NCI-H2029 (cell line): ENCODE results near the gene IP6K3.

ENCODE experiments used
- DNase-seq: peaks from one replicate; lab custom pipeline; 2025; lab: John Stamatoyannopoulos, UW

The IP6K3 gene

DNA sequence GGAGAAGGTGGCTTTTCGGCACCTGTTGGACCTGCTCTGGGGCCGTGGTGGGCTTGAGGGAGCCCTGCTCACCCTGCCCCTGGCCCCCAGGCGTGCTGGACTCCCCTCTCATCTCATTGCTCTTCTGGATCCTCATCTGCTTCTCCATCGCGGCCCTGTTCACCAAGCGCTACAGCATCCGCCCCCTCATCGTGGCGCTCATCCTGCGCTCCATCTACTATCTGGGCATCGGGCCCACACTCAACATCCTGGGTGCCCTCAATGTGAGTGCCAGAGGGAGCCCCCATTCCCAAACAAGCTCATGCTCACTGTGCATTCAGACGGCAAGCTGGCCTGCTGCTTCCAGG lies 57.6 kb downstream of the IP6K3 start:
- no peak for DNase-seq

GRCh38 chr6:33688451-33689147 lies 58.1 kb downstream of the IP6K3 start:
- DNase-seq: no peak

DNA sequence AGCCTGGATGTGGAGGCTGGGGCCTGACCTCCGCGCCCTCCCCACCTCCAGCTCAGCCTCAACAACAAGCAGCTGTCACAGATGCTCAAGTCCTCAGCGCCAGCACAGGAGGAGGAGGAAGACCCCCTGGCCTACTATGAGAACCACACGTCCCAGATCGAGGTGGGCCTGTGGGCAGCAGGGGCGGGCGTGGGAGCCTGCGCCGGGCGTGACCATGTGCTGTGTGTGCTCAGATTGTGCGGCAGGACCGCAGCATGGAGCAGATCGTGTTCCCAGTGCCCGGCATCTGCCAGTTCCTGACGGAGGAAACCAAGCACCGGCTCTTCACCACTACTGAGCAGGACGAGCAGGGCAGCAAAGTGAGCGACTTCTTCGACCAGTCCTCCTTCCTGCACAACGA lies 58.7 kb downstream of the IP6K3 start:
- no peak for DNase-seq

GRCh38 chr6:33686981-33687975 lies 59.4 kb downstream of the IP6K3 start:
- DNase-seq: no peak

DNA sequence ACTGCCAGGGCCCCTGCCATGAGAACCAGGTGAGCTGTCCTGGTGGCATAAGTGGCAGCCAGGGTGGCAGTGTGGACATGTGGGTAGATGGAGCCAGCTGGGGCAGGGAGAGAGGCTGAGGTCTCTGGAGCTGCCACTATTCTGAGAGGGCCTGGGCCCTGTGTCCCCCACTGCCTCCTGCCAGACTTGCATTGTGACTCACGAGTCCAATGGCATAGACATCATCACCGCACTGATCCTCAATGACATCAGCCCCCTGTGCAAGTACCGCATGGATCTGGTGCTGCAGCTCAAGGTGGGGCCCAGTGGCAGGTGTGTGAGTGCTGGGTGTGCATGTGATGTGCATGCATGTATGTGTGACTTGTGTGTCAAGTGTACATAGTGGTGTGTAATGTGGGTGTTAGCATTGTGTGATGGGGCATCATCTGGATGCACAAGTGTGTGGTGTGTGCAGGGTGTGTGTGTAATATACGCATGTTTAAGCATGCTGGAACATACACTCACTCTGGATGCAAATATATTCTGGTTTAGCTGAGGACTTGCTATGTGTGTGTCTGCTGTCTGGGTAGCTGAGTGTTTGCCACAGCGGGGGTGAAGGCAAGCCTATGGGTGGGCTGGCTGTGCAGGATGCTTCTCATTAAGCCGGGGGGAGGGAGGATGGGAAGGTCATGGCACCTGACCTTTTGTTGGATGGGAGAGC lies 60.3 kb downstream of the IP6K3 start:
- no peak for DNase-seq

DNA sequence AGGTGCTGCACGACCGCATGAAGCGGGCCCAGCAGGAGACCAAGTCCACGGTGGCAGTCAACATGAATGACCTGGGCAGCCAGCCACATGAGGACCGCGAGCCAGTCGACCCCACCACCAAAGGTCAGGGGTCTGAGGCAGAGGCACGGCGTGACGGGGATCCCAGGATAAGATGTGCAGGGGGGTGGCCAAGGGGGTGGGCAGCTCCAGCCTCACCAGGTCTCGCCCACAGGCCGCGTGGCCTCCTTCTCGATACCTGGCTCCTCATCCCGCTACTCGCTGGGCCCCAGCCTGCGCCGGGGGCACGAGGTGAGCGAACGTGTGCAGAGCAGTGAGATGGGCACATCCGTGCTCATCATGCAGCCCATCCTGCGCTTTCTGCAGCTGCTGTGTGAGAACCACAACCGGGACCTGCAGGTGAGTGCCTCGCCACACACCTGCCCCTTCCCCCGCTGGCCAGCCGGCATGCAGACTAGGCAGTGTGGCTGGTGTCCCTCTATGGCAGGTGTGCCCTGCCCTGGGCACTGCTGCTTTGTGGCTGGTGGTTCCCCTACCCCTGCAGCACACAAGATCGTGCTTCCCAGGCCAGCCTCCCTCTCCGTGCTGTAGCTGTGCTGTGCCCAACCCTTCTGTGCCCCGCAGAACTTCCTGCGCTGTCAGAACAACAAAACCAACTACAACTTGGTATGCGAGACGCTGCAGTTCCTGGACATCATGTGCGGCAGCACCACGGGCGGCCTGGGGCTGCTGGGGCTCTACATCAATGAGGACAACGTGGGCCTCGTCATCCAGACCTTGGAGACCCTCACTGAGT lies 61.1 kb downstream of the IP6K3 start:
- no peak for DNase-seq

- DNase-seq: no peak
Observed at GRCh38 chr6:33684983-33685382, 61.7 kb downstream of the IP6K3 start.

DNA sequence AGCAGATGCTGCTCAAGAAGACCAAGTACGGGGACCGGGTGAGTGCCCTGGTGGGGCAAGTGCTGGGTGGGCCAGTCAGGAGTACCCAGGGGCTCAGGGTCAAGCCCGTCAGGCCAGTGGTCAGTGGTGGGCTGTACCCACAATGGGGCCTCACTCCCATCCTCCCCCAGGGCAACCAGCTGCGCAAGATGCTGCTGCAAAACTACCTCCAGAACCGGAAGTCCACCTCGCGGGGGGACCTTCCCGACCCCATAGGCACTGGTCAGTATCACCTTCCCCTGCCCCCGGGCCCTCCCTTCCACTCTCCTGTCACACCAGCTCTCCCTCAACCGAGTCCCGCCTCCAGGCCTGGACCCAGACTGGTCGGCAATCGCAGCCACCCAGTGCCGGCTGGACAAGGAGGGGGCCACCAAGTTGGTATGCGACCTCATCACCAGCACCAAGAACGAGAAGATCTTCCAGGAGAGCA lies 62.2 kb downstream of the IP6K3 start:
- no peak for DNase-seq

DNA sequence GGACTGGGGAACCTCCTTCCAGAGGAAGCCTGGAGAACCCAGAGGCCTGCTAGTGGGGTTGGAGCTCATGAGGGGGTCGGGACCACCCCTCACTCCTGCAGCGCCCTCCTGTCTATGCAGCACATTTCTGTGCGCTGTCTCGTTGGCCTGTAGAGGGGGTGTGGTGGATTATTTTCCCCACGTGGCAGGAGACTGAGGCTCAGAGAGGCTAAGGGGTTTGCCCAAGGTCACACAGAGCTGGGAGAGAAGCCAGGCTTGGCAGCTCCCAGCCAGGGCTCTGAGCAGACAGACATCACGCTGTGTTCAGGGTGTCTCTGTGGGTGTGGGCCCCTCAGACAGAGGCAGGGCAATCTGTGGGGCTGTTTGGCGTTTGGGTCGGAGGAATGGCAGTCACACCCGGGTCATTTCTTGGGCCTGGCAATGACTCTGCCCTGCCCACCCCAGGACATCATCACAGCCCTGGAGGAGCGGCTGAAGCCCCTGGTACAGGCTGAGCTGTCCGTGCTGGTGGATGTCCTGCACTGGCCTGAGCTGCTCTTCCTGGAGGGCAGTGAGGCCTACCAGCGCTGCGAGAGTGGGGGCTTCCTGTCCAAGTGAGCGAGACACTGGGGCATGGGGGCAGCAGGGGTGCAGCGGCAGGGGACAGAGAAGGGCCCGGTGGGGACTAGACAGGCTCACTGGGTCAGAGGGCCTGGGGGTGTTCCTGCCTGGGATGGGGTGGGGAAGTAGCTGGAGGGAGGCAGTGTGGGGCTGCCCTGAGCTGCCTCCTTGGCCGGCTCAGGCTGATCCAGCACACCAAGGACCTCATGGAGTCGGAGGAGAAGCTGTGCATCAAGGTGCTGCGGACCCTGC lies 62.9 kb downstream of the IP6K3 start:
- DNase-seq: no peak

GRCh38 chr6:33683051-33683571 lies 63.6 kb downstream of the IP6K3 start:
- no peak for DNase-seq

- DNase-seq: no peak
Observed at GRCh38 chr6:33682341-33682740, 64.4 kb downstream of the IP6K3 start.

DNA sequence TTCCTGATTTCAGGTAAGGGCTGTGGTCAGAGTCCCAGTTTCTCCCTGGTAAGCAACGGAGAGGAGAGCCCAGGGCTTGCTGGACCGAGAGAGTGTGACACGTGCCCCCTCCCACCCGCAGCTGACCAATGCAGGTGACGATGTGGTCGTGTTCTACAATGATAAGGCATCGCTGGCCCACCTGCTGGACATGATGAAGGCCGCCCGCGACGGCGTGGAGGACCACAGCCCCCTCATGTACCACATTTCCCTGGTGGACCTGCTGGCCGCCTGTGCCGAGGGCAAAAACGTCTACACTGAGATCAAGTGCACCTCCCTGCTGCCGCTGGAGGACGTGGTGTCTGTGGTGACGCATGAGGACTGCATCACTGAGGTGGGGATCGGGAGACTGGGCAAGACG lies 66.9 kb downstream of the IP6K3 start:
- DNase-seq: no peak

DNA sequence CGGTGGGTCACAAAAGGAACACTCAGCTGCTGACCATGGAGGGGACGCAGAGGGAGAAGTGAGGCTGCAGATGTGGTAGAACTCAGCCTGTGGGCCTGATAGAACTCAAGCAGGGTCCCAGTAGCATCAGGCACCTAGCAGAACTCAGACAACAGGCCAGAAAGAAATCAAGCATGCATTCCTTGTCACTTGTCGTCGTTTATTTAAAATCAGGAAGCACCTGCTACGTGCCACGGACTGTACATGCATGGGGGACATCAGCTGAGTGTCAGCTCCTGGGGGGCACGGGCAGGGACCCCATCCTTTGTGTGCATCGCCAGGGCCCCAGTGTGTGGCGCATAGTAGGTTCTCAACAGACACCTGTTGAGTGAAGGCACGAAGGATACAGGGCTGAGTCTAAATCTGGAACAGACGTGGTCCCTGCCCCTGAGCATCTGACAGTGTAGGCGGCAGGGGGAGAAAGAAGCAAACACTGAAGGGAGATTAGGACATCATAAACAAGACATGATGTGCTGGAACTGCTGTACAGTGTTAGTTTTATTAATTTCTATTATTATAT lies 67.7 kb downstream of the IP6K3 start:
- DNase-seq: no peak

DNA sequence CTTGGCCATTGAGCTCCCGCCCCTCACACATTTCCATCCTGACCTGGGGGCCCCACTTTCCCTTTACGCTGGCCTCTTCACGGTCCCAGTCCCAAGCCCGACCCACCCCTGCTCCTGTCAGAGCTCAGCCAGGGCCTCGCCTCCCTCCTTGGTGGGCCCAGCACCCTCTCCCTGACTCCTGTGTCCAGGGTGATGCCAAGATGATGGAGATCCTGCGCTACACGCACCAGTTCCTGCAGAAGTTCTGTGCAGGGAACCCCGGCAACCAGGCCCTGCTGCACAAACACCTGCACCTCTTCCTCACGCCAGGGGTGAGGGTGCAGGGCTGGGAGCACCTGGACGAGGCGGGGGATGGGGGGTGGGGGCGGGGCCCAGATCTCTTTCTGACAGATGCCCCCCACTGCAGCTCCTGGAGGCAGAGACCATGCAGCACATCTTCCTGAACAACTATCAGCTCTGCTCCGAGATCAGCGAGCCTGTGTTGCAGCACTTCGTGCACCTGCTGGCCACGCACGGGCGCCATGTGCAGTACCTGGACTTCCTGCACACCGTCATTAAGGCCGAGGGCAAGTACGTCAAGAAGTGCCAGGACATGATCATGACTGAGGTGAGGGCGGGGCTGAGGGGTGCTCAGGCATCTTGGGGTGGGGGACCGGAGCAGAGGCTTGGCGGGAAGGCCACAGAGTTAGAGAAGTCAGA lies 68.3 kb downstream of the IP6K3 start:
- no peak for DNase-seq

GRCh38 chr6:33677689-33678088 lies 69.0 kb downstream of the IP6K3 start:
- DNase-seq: no peak

GRCh38 chr6:33677143-33677660 lies 69.5 kb downstream of the IP6K3 start:
- DNase-seq: no peak

DNA sequence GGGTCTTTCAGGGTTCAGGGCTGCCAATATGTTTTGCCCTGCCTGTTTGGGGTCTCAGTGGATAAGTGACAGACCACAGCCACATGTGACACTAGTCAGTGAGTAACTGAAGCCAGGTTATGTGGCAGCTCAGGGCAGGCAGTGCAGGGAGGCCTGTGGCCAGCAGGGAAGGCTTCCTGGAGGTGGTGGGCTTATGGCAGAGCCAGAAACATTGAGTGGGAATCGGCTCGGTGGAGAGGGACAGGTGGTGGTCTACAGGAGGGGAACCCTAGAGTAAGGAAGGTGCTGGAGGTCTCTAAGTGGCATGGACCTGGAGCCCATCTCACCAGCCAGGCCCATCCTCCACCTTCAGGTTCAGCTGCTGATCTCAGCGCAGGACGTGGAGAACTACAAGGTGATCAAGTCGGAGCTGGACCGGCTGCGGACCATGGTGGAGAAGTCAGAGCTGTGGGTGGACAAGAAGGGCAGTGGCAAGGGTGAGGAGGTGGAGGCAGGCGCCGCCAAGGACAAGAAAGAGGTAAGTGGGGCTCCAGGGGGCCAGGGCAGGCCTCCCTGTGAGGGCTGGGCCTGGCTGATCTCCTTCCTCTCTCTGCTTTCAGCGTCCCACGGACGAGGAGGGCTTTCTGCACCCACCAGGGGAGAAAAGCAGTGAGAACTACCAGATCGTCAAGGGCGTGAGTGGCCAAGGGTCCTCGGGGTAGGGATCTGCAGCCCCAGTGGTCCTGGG lies 70.1 kb downstream of the IP6K3 start:
- no peak for DNase-seq

DNA sequence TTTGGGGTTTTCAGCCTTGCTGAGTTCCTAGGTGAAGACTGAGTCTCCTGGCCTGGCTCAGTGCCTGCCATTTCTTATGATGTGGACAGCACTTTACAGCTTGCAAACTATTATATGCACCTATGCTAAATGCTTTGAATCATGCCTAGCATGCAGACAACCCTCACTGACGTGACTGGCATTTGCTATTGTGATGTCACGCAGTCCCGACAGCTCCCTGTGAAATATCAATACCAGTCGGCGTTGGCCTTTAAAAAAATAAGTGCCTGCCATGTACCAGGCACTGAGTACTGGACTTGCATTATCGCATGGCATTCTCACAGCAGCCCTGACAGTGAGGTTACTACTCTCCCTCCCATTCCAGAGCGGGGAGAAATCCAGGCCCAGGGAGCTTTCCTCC lies 70.7 kb downstream of the IP6K3 start:
- DNase-seq: no peak

GRCh38 chr6:33673851-33674250 lies 72.9 kb downstream of the IP6K3 start:
- DNase-seq: no peak
